Thyroid gland (tissue), 4 donors: ENCODE results near the gene KCNMA1. TPM values are rescaled to one million over a fixed set of nuclear protein-coding genes. Genes with fewer than 3 reads are reported as not detected.
"Not testable (repeated sequence)": the region's sequence is repeated elsewhere in the genome, so short reads cannot be mapped to it uniquely, and the experiment has no call there.

Experiments used
- DNase-seq, 2 donors: peaks; one replicate each; pipeline ENCODE4 v3.0.0-alpha.2; 2019
- H3K27ac ChIP-seq, 3 donors: fragments of 200-600 bp; sonication (generic); 1 replicate in 2 of 3; 2 replicates in 1 of 3; pipeline ENCODE4 v1.5.1; 2016 to 2019; ENCODE audit warnings: mild to moderate bottlenecking in 1 of 3, moderate library complexity in 1 of 3
- H3K27me3 ChIP-seq: fragments of 200-600 bp; sonication (generic); one replicate; pipeline ENCODE4 v1.5.1; 2019
- H3K36me3 ChIP-seq, 2 donors: fragments of 200-600 bp; sonication (generic); one replicate each; pipeline ENCODE4 v1.5.1; 2016 to 2019
- H3K4me1 ChIP-seq, 2 donors: fragments of 200-600 bp; sonication (generic); one replicate each; pipeline ENCODE4 v1.5.1; 2017 to 2019
- H3K4me3 ChIP-seq, 3 donors: fragments of 200-600 bp; sonication (generic); replicated peaks in 1 of 3; 1 replicate in 2 of 3; 2 replicates in 1 of 3; pipeline ENCODE4 v1.5.1; 2016; ENCODE audit warnings: mild to moderate bottlenecking in 1 of 3
- H3K9me3 ChIP-seq: fragments of 200-600 bp; sonication (generic); one replicate; pipeline ENCODE4 v1.5.1; 2017
- CTCF ChIP-seq, 6 experiments: fragments of 200-600 bp in 3 of 6; fragments of 450-650 bp in 3 of 6; sonication (generic) in 3 of 6; IDR thresholded peaks; one replicate each; pipeline ENCODE4 v1.5.1; 2016 to 2019; ENCODE audit warnings: antibody characterized with exemption in 6 of 6, mild to moderate bottlenecking in 2 of 6, inconsistent platforms in 1 of 6, moderate library complexity in 1 of 6
- POLR2A ChIP-seq, 2 donors: fragments of 450-650 bp; IDR thresholded peaks; one replicate each; pipeline ENCODE4 v1.6.1; 2017; ENCODE audit warnings: antibody characterized with exemption in 2 of 2, mild to moderate bottlenecking in 2 of 2, moderate library complexity in 1 of 2
- WGBS, 2 donors: methylation state at CpG; one replicate each; pipeline ENCODE4 v1.1.5; 2017; 5-methylcytosine and 5-hydroxymethylcytosine counted together
- intact Hi-C: fragments of 100-400 bp; cut with DNase I; formaldehyde crosslinking; loops from one replicate; pipeline ENCODE4 v1.15.1; 2023
- total RNA-seq, 4 donors: library from RNA; depleted of rRNA; stranded (reverse); fragments of >200 nt; gene quantifications; one replicate each; pipeline ENCODE4 v1.2.3, GENCODE V29; 2016

KCNMA1 gene
- total RNA-seq, 4 donors from 2014 or later: 2.5 to 5.1 (median 3.6) TPM

GRCh38 chr10:77664008-77664407 is 26.4 kb upstream of the KCNMA1 start:
- H3K9me3 ChIP-seq: no peaks in the 10 kb centered on the region
- H3K27ac ChIP-seq: no peak overlapping the region
- intact Hi-C loops: no loop called here

GRCh38 chr10:77661674-77662073 is 24.1 kb upstream of the KCNMA1 start:
- TF ChIP-seq CTCF (IDR thresholded peaks at IDR 0.05) (no peak), POLR2A (IDR thresholded peaks at IDR 0.05) (no peak)
- H3K9me3 ChIP-seq: no peaks in the 10 kb centered on the region
- H3K4me1 ChIP-seq: no peaks in the 10 kb centered on the region
- no peak overlapping the region for H3K27ac ChIP-seq
- WGBS, 2 donors: 74 to 84% methylated on average over 6 of the region's 6 CpGs
- H3K4me3 ChIP-seq: no peak overlapping the region
- H3K27me3 ChIP-seq: no peaks in the 10 kb centered on the region
- no peaks in the 10 kb centered on the region for H3K36me3 ChIP-seq
- DNase-seq: no peak
- intact Hi-C loops: no loop called here

More at GRCh38 chr10:77664008-77664407, 26.4 kb upstream of the KCNMA1 start:
- Histone ChIP-seq H3K4me3 (no peak overlapping the region), H3K27me3 (no peaks in the 10 kb centered on the region), H3K36me3 (no peaks in the 10 kb centered on the region), H3K4me1 (no peaks in the 10 kb centered on the region)
- no peak for DNase-seq
- WGBS, 2 donors: 44 to 56% methylated on average over 2 of the region's 2 CpGs
- no peak for TF ChIP-seq POLR2A (IDR thresholded peaks at IDR 0.05)
- TF ChIP-seq CTCF (IDR thresholded peaks at IDR 0.05): no peak

GRCh38 chr10:77661100-77661499 is 23.5 kb upstream of the KCNMA1 start:
- 63 to 73% methylated on average over 3 of the region's 3 CpGs for WGBS, 2 donors
- intact Hi-C loops: no loop called here
- Histone ChIP-seq H3K36me3 (no peaks in the 10 kb centered on the region), H3K9me3 (no peaks in the 10 kb centered on the region), H3K4me3 (no peak overlapping the region), H3K27ac (no peak overlapping the region), H3K27me3 (no peaks in the 10 kb centered on the region), H3K4me1 (no peaks in the 10 kb centered on the region)
- TF ChIP-seq POLR2A (IDR thresholded peaks at IDR 0.05) (no peak), CTCF (IDR thresholded peaks at IDR 0.05) (no peak)
- no peak for DNase-seq

GRCh38 chr10:77659046-77659670 is 21.6 kb upstream of the KCNMA1 start:
- 96 to 97% methylated on average over 3 of the region's 3 CpGs for WGBS, 2 donors
- H3K27ac ChIP-seq, H3K27me3 ChIP-seq, H3K4me1 ChIP-seq, intact Hi-C loops, DNase-seq, H3K4me3 ChIP-seq, H3K36me3 ChIP-seq, H3K9me3 ChIP-seq: not testable (repeated sequence)

GRCh38 chr10:77653210-77653609 is 15.6 kb upstream of the KCNMA1 start:
- H3K36me3 ChIP-seq: no peaks in the 10 kb centered on the region
- H3K4me1 ChIP-seq: no peaks in the 10 kb centered on the region
- DNase-seq: no peak
- no peak overlapping the region for H3K27ac ChIP-seq
- H3K9me3 ChIP-seq: no peaks in the 10 kb centered on the region
- H3K27me3 ChIP-seq: no peaks in the 10 kb centered on the region
- intact Hi-C loops: no loop called here
- H3K4me3 ChIP-seq: no peak overlapping the region
- TF ChIP-seq POLR2A (IDR thresholded peaks at IDR 0.05) (no peak), CTCF (IDR thresholded peaks at IDR 0.05) (no peak)
